Liver (tissue), 9 donors: ENCODE measurements around the gene CAST. TPM values are rescaled to one million over a fixed set of nuclear protein-coding genes. Genes with fewer than 3 reads are reported as not detected.

Source experiments
- DNase-seq: peaks from one replicate; pipeline ENCODE4 v3.0.0-alpha.2; 2017; ENCODE audit warnings: low spot score
- H3K27ac ChIP-seq, 2 donors: one replicate each; pipeline ENCODE4 v1.7.0; 2013; ENCODE audit warnings: inconsistent platforms in 2 of 2, low read length in 2 of 2, control low read depth in 1 of 2, low read depth in 1 of 2, mild to moderate bottlenecking in 1 of 2
- H3K27me3 ChIP-seq, 4 donors: one replicate each; pipeline versions ENCODE4 v1.6.1 to v1.7.0; 2013; ENCODE audit warnings: low read length in 3 of 4, inconsistent platforms in 1 of 4, mild to moderate bottlenecking in 1 of 4, moderate library complexity in 1 of 4; ENCODE audit not compliant: control insufficient read depth in 4 of 4, insufficient read depth in 4 of 4
- H3K36me3 ChIP-seq, 4 donors: one replicate each; pipeline versions ENCODE4 v1.6.1 to v1.7.0; 2013; ENCODE audit warnings: low read length in 3 of 4, mild to moderate bottlenecking in 3 of 4, low read depth in 1 of 4, moderate library complexity in 1 of 4; ENCODE audit not compliant: control insufficient read depth in 4 of 4, insufficient read depth in 3 of 4
- H3K4me1 ChIP-seq, 4 donors: one replicate each; pipeline versions ENCODE4 v1.6.1 to v1.7.0; 2013; ENCODE audit warnings: low read length in 3 of 4, mild to moderate bottlenecking in 3 of 4, moderate library complexity in 1 of 4; ENCODE audit not compliant: control insufficient read depth in 4 of 4, insufficient read depth in 4 of 4
- H3K4me3 ChIP-seq, 3 donors: one replicate each; pipeline versions ENCODE4 v1.6.1 to v1.7.0; 2013; ENCODE audit warnings: low read length in 3 of 3, control low read depth in 1 of 3, low read depth in 1 of 3, mild to moderate bottlenecking in 1 of 3
- H3K9ac ChIP-seq, 2 donors: one replicate each; pipeline ENCODE4 v1.7.0; 2013; ENCODE audit warnings: low read length in 2 of 2, mild to moderate bottlenecking in 2 of 2, moderate library complexity in 2 of 2, control low read depth in 1 of 2, low read depth in 1 of 2
- H3K9me3 ChIP-seq, 4 donors: one replicate each; pipeline versions ENCODE4 v1.6.1 to v1.7.0; 2013; ENCODE audit warnings: low read length in 3 of 4; ENCODE audit not compliant: control insufficient read depth in 4 of 4
- ATF3 ChIP-seq: IDR thresholded peaks from 2 replicates; pipeline ENCODE4 v1.6.1; 2016; ENCODE audit warnings: antibody characterized with exemption
- CTCF ChIP-seq: fragments of 150-350 bp; IDR thresholded peaks from 2 replicates; pipeline ENCODE4 v1.5.1; 2017; ENCODE audit warnings: improper control_type of control experiment, low read depth, low read length; ENCODE audit not compliant: missing input control
- EGR1 ChIP-seq, 2 donors: IDR thresholded peaks; 2 replicates each; pipeline ENCODE4 v1.6.1; 2016 to 2018; ENCODE audit warnings: antibody characterized with exemption in 2 of 2, low read depth in 2 of 2
- FOXA1 ChIP-seq: IDR thresholded peaks from 2 replicates; pipeline ENCODE4 v1.6.1; 2016; ENCODE audit warnings: antibody characterized with exemption
- FOXA2 ChIP-seq: IDR thresholded peaks from 2 replicates; pipeline ENCODE4 v1.6.1; 2016; ENCODE audit warnings: antibody characterized with exemption
- GABPA ChIP-seq, 2 donors: IDR thresholded peaks in 1 of 2; conservative IDR thresholded peaks in 1 of 2; 2 replicates each; pipeline ENCODE4 v1.6.1; 2016; ENCODE audit warnings: antibody characterized with exemption in 2 of 2, mild to moderate bottlenecking in 1 of 2, moderate library complexity in 1 of 2
- HNF4A ChIP-seq, 2 donors: conservative IDR thresholded peaks; 2 replicates each; pipeline ENCODE4 v1.6.1; 2016; ENCODE audit warnings: antibody characterized with exemption in 2 of 2, mild to moderate bottlenecking in 2 of 2
- HNF4G ChIP-seq: IDR thresholded peaks from 2 replicates; pipeline ENCODE4 v1.6.1; 2016; ENCODE audit warnings: antibody characterized with exemption
- JUND ChIP-seq, 2 donors: IDR thresholded peaks; 2 replicates each; pipeline ENCODE4 v1.6.1; 2016; ENCODE audit warnings: antibody characterized with exemption in 2 of 2
- MAX ChIP-seq: IDR thresholded peaks from 2 replicates; pipeline ENCODE4 v1.6.1; 2016; ENCODE audit warnings: antibody characterized with exemption
- NR2F2 ChIP-seq: IDR thresholded peaks from 2 replicates; pipeline ENCODE4 v1.6.1; 2016; ENCODE audit warnings: antibody characterized with exemption
- RAD21 ChIP-seq, 2 donors: IDR thresholded peaks; 2 replicates each; pipeline ENCODE4 v1.6.1; 2016; ENCODE audit warnings: antibody characterized with exemption in 2 of 2, mild to moderate bottlenecking in 2 of 2
- REST ChIP-seq: IDR thresholded peaks from 2 replicates; pipeline ENCODE4 v1.6.1; 2016; ENCODE audit warnings: antibody characterized with exemption, mild to moderate bottlenecking
- RXRA ChIP-seq, 2 donors: IDR thresholded peaks; 2 replicates each; pipeline ENCODE4 v1.6.1; 2017 to 2018; ENCODE audit warnings: antibody characterized with exemption in 2 of 2, mild to moderate bottlenecking in 1 of 2
- SP1 ChIP-seq: IDR thresholded peaks from 2 replicates; pipeline ENCODE4 v1.6.1; 2018; ENCODE audit warnings: antibody characterized with exemption, mild to moderate bottlenecking
- TAF1 ChIP-seq: conservative IDR thresholded peaks from 2 replicates; pipeline ENCODE4 v1.6.1; 2016; ENCODE audit warnings: antibody characterized with exemption, mild to moderate bottlenecking
- YY1 ChIP-seq: IDR thresholded peaks from 2 replicates; pipeline ENCODE4 v1.6.1; 2016; ENCODE audit warnings: antibody characterized with exemption, mild to moderate bottlenecking
- ZBTB33 ChIP-seq: IDR thresholded peaks from 2 replicates; pipeline ENCODE4 v1.6.1; 2016; ENCODE audit warnings: antibody characterized with exemption
- WGBS: extraction: QIAGEN DNeasy Blood & Tissue Kit; methylation state at CpG from one replicate; pipeline ENCODE4 v1.1.7; 2013; 5-methylcytosine and 5-hydroxymethylcytosine counted together
- polyA plus RNA-seq, 2 donors: library from polyadenylated mRNA; stranded (reverse) in 1 of 2; unstranded in 1 of 2; fragments of 200-250 nt in 1 of 2; fragments of >200 nt in 1 of 2; fragmentation: Nextera tagmentation in 1 of 2; extraction: Ambion mirVana in 1 of 2; gene quantifications; one replicate each; pipeline versions ENCODE4 v1.2.1 to v1.2.3, GENCODE V29; 2013 to 2015
- total RNA-seq, 2 donors: library from RNA; depleted of rRNA; stranded (reverse); fragments of >200 nt; gene quantifications; one replicate each; pipeline ENCODE4 v1.2.3, GENCODE V29; 2014
- donor health status: healthy.
- donor health status: healthy.
- donor health status: healthy.
- donor health status: healthy.
- donor health status: healthy.

The CAST gene
- total and polyA plus RNA-seq, 4 donors = 43.3 to 126 (median 81.0) TPM

- no peak overlapping the region for H3K9ac ChIP-seq
- H3K4me3 ChIP-seq = no peak overlapping the region
- no peaks in the 10 kb centered on the region for H3K9me3 ChIP-seq
- no peak overlapping the region for H3K27ac ChIP-seq
- H3K4me1 ChIP-seq = peaks cover 0 to 7% (median 2%) of the 10 kb centered on the region in 4 donors
- H3K27me3 ChIP-seq = no peaks in the 10 kb centered on the region
- no peak for TF ChIP-seq GABPA (IDR thresholded peaks at IDR 0.05 in 1 of 2, conservative IDR thresholded peaks at IDR 0.05 in 1 of 2)
- no peak for TF ChIP-seq MAX
- no peak for TF ChIP-seq SP1
- TF ChIP-seq EGR1 (IDR thresholded peaks at IDR 0.05; ENCODE audit: low read depth in 2 of 2) = no peak
- TF ChIP-seq FOXA1 = no peak
- no peak for TF ChIP-seq YY1
- no peak for TF ChIP-seq HNF4G
- TF ChIP-seq RAD21 (IDR thresholded peaks at IDR 0.05) = no peak
- TF ChIP-seq RXRA (IDR thresholded peaks at IDR 0.05) = no peak
- no peak for TF ChIP-seq ATF3
- no peak for TF ChIP-seq CTCF
- no peak for TF ChIP-seq REST
- TF ChIP-seq JUND (IDR thresholded peaks at IDR 0.05) = no peak
- TF ChIP-seq FOXA2 = no peak
- TF ChIP-seq HNF4A (conservative IDR thresholded peaks at IDR 0.05) = no peak
- no peak for TF ChIP-seq ZBTB33
- TF ChIP-seq NR2F2 = no peak
- TF ChIP-seq TAF1 = no peak
- no peak for DNase-seq
- WGBS = 62% methylated on average over 1 of the region's 1 CpG
- H3K36me3 ChIP-seq = no peaks in the 10 kb centered on the region
Measured at GRCh38 chr5:96655506-96655905, 6.7 kb upstream of the CAST start.
